T follicular helper cell (primary cell): ENCODE results near the gene TDRD12.

Experiments used
- DNase-seq: peaks from one replicate; pipeline ENCODE4 v3.0.0-alpha.2; 2020; ENCODE audit warnings: low read depth

The TDRD12 gene

GRCh38 chr19:32808236-32808635 lies 88.7 kb downstream of the TDRD12 start:
- no peak for DNase-seq

GRCh38 chr19:32809254-32809653 lies 89.7 kb downstream of the TDRD12 start:
- no peak for DNase-seq

- no peak for DNase-seq
Measured at GRCh38 chr19:32809754-32810153, 90.2 kb downstream of the TDRD12 start.

GRCh38 chr19:32810452-32810851 lies 90.9 kb downstream of the TDRD12 start:
- no peak for DNase-seq

GRCh38 chr19:32811151-32811550 lies 91.6 kb downstream of the TDRD12 start:
- no peak for DNase-seq

- DNase-seq, result no peak
Measured at GRCh38 chr19:32812036-32812435, 92.5 kb downstream of the TDRD12 start.

GRCh38 chr19:32812571-32812970 lies 93.0 kb downstream of the TDRD12 start:
- DNase-seq, result no peak

- DNase-seq, result no peak
Measured at GRCh38 chr19:32813862-32814425, 94.4 kb downstream of the TDRD12 start.

- DNase-seq, result no peak
Measured at GRCh38 chr19:32814624-32815023, 95.1 kb downstream of the TDRD12 start.

- no peak for DNase-seq
Measured at GRCh38 chr19:32816555-32817099, 97.1 kb downstream of the TDRD12 start.

- no peak for DNase-seq
Measured at GRCh38 chr19:32817569-32818476, 98.3 kb downstream of the TDRD12 start.

GRCh38 chr19:32818536-32818935 lies 99.0 kb downstream of the TDRD12 start:
- no peak for DNase-seq

- DNase-seq, result no peak
Measured at GRCh38 chr19:32819419-32820400, 100.1 kb downstream of the TDRD12 start.

GRCh38 chr19:32822916-32823746 lies 103.6 kb downstream of the TDRD12 start:
- DNase-seq, result no peak

- DNase-seq, result no peak
Measured at GRCh38 chr19:32823747-32824102, 104.2 kb downstream of the TDRD12 start.

- DNase-seq, result no peak
Measured at GRCh38 chr19:32824191-32824751, 104.7 kb downstream of the TDRD12 start.

GRCh38 chr19:32824916-32825608 lies 105.5 kb downstream of the TDRD12 start:
- no peak for DNase-seq

- DNase-seq, result no peak
Measured at GRCh38 chr19:32828139-32828538, 108.6 kb downstream of the TDRD12 start.

- no peak for DNase-seq
Measured at GRCh38 chr19:32828643-32829344, 109.2 kb downstream of the TDRD12 start.
